ENCODE results near the gene KCNC1. TPM values are rescaled to one million over a fixed set of nuclear protein-coding genes. Genes with fewer than 3 reads are reported as not detected.

KCNC1 gene
- total RNA-seq, 1 experiment from 2014 or later, result 0.04 TPM

DNA sequence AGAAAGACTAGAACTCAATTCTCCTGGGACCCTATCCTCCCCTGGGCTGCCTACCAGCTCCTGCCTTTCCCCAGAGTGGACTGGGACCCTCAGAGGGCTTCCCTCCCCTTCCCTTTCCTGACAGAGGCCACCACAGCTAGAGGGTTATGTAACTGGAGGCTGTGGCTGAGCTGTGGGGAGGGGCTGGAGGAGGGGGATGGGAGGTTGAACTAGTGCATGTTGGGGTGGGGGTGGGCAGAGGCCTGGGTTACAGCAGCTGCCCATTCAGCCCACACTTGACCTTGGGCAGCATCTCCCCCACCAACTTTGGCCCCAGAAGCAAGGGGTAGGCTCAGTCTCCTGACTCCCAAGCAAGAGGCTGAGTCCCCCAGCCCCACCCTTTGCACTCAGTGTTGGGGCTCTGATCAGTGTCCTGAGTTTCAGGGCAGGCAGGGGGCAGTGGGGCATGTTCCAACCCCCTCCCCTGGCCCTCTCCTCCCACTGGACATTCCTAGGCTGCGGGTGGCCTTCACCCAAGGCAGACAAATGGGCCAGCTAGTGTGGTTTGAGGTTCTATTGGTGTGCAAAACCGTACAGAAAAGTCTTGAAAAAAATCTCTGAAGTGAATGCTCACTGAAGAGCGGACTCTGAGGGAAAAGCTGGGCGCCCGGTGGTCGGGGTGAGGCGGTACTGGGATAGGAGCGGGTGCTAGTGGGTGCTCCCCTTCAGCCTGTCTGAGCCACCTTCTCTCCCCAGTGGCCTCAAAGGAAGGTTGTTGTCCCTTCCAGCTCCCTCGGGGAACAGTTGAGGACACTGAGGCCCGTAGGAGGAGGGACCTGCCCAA, 3.8 kb downstream of the KCNC1 start:
- peaks cover 2 to 7% of the 10 kb centered on the region in 2 experiments; a peak in 4 of 5 replicates for H3K9me3 Mint-ChIP-seq
- Histone ChIP-seq H3K4me2 (ENCODE audit: insufficient read depth, insufficient read length, low read length) (no peak overlapping the region), H3K23me2 (ENCODE audit: insufficient read length, low read depth, low read length, poor library complexity, severe bottlenecking) (peaks cover 5% of the 10 kb centered on the region), H2BK5ac (ENCODE audit: insufficient read length, low read length) (no peak overlapping the region), H3K56ac (ENCODE audit: insufficient read length, low read depth, low read length) (no peak overlapping the region), H2AFZ (ENCODE audit: low read length) (no peak overlapping the region), H2BK20ac (ENCODE audit: low read depth, low read length, poor library complexity, severe bottlenecking) (no peak overlapping the region), H4K91ac (ENCODE audit: insufficient read length, low read depth, low read length) (no peak overlapping the region), H3T11ph (ENCODE audit: low read length) (no peak overlapping the region), H3K4ac (ENCODE audit: low read depth, low read length) (no peak overlapping the region), H3K23ac (ENCODE audit: insufficient read length, low read depth, low read length) (no peak overlapping the region), H3K27me3 (ENCODE audit: insufficient read depth, low read length) (peaks cover 29% of the 10 kb centered on the region), H2BK15ac (ENCODE audit: low read depth, low read length) (no peak overlapping the region), H2BK120ac (ENCODE audit: low read depth, low read length, poor library complexity, severe bottlenecking) (no peak overlapping the region), H4K20me1 (ENCODE audit: control insufficient read depth, insufficient read depth, insufficient read length) (no peaks in the 10 kb centered on the region), H2AK5ac (ENCODE audit: insufficient read length, low read length) (no peak overlapping the region), H3K79me1 (ENCODE audit: insufficient read depth, low read depth, low read length, poor library complexity, severe bottlenecking) (no peaks in the 10 kb centered on the region), H3K14ac (ENCODE audit: insufficient read depth, low read length) (no peak overlapping the region; the same call in 1 of the 2 replicates), H3K4me1 (ENCODE audit: insufficient read depth, low read length) (no peaks in the 10 kb centered on the region), H3K9me3 (ENCODE audit: control insufficient read depth, low read depth, low read length) (no peaks in the 10 kb centered on the region), H2BK12ac (ENCODE audit: insufficient read length, low read depth, low read length) (no peak overlapping the region), H3K18ac (ENCODE audit: insufficient read length, low read depth, low read length) (no peak overlapping the region), H3K9ac (ENCODE audit: extremely low read depth, insufficient read length, low read length) (no peak overlapping the region), H4K8ac (replicated peaks; ENCODE audit: insufficient read length, low read depth, low read length) (no peak overlapping the region), H4K5ac (ENCODE audit: insufficient read length, low read depth, low read length) (no peak overlapping the region), H3K79me2 (ENCODE audit: insufficient read depth, low read length) (no peaks in the 10 kb centered on the region), H3K27ac (ENCODE audit: insufficient read length, low read depth, low read length) (no peak overlapping the region)
- DNase-seq, result no peak
- H3K36me3 Mint-ChIP-seq (ENCODE audit: insufficient read depth in 1 of 3, low read depth in 3 of 3), result peaks cover 0 to 2% (median 0%) of the 10 kb centered on the region in 3 experiments; a peak in 1 of 7 replicates
- peaks cover 2 to 20% of the 10 kb centered on the region in 2 experiments; a peak in 3 of 4 replicates for H3K4me1 Mint-ChIP-seq
- H3K27me3 Mint-ChIP-seq (ENCODE audit: low read depth), result peaks cover 24% of the 10 kb centered on the region
- WGBS (ENCODE audit: extremely low coverage, insufficient read length, low lambda C conversion rate), result no CpG with 5 or more reads among the region's 10 CpGs
- no peak overlapping the region for H3K27ac Mint-ChIP-seq
- TF ChIP-seq, protein P1, sequence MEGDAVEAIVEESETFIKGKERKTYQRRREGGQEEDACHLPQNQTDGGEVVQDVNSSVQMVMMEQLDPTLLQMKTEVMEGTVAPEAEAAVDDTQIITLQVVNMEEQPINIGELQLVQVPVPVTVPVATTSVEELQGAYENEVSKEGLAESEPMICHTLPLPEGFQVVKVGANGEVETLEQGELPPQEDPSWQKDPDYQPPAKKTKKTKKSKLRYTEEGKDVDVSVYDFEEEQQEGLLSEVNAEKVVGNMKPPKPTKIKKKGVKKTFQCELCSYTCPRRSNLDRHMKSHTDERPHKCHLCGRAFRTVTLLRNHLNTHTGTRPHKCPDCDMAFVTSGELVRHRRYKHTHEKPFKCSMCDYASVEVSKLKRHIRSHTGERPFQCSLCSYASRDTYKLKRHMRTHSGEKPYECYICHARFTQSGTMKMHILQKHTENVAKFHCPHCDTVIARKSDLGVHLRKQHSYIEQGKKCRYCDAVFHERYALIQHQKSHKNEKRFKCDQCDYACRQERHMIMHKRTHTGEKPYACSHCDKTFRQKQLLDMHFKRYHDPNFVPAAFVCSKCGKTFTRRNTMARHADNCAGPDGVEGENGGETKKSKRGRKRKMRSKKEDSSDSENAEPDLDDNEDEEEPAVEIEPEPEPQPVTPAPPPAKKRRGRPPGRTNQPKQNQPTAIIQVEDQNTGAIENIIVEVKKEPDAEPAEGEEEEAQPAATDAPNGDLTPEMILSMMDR (conservative IDR thresholded peaks at IDR 0.05), result no peak
- H3K4me3 Mint-ChIP-seq, result no peak overlapping the region
